ENCODE data around the gene PKD1L1.

DNA sequence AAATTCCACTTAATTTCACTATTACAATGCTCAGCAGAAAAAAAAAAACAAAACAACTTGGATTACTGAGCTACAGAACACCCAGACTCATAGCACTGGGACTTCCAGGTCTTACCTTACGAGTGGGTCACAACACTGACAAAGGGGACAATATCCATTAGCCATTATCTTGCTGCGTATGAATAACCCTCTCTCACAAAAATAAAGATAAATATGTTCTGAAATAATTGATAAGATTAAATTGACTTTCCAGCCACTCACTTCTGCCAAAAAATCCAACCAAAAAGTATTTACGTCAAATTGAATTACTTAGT lies 128.7 kb downstream of the PKD1L1 start:
- TF ChIP-seq, protein P1, sequence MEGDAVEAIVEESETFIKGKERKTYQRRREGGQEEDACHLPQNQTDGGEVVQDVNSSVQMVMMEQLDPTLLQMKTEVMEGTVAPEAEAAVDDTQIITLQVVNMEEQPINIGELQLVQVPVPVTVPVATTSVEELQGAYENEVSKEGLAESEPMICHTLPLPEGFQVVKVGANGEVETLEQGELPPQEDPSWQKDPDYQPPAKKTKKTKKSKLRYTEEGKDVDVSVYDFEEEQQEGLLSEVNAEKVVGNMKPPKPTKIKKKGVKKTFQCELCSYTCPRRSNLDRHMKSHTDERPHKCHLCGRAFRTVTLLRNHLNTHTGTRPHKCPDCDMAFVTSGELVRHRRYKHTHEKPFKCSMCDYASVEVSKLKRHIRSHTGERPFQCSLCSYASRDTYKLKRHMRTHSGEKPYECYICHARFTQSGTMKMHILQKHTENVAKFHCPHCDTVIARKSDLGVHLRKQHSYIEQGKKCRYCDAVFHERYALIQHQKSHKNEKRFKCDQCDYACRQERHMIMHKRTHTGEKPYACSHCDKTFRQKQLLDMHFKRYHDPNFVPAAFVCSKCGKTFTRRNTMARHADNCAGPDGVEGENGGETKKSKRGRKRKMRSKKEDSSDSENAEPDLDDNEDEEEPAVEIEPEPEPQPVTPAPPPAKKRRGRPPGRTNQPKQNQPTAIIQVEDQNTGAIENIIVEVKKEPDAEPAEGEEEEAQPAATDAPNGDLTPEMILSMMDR (IDR thresholded peaks at IDR 0.05) = peak; percentile 69
- TF ChIP-seq EZH2 (IDR thresholded peaks at IDR 0.05; ENCODE audit: borderline replicate concordance, insufficient read depth, low read depth, low read length, poor library complexity, severe bottlenecking) = no peak

Measured in B cell (primary cell).